ENCODE data around the gene COL24A1. TPM values are rescaled to one million over a fixed set of nuclear protein-coding genes. Genes with fewer than 3 reads are reported as not detected.
A peak's percentile ranks its signal among the peaks of the same experiment; 100 is the strongest.
"Not testable (repeated sequence)": the region's sequence is repeated elsewhere in the genome, so short reads cannot be mapped to it uniquely, and the experiment has no call there.

The COL24A1 gene
- polyA plus RNA-seq, 1 experiment, result 2.2 TPM

DNA sequence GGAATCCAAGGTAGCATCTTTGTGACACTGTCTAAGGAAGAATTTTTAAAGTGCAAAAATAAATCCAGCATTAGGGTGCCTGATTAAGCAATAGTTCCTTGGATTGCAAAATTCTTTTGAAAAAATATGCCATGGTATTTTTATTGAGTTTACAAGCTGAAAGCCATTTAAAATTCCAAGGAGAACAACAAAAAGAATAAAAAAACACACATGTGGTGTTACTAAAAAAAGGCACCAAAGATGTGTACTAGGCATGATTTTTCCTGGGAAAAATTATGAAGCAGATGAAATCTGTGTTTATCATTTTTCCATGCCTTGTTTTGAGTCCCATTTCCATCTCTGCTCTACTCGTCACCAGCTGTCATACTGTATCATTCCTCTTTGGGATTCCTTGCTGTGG is 291.4 kb downstream of the COL24A1 start:
- ChIA-PET CTCF (interaction anchor here (1.0 kb wide), 1 partner anchor 19 kb away, joined by 3 read pairs; no protein-coding TSS in a partner anchor), POLR2A (interaction anchor here (0.7 kb wide), 2 partner anchors 72 to 906 kb away, joined by 3 to 5 read pairs; no protein-coding TSS in a partner anchor)
- H3K4me3 ChIP-seq (ENCODE audit: low read depth, low read length), result no peak overlapping the region
- no peaks in the 10 kb centered on the region for H3K9me3 ChIP-seq (ENCODE audit: control insufficient read depth, insufficient read depth, low read length)
- no peak for DNase-seq (ENCODE audit: low read depth, low spot score)
- TF ChIP-seq, protein P1, sequence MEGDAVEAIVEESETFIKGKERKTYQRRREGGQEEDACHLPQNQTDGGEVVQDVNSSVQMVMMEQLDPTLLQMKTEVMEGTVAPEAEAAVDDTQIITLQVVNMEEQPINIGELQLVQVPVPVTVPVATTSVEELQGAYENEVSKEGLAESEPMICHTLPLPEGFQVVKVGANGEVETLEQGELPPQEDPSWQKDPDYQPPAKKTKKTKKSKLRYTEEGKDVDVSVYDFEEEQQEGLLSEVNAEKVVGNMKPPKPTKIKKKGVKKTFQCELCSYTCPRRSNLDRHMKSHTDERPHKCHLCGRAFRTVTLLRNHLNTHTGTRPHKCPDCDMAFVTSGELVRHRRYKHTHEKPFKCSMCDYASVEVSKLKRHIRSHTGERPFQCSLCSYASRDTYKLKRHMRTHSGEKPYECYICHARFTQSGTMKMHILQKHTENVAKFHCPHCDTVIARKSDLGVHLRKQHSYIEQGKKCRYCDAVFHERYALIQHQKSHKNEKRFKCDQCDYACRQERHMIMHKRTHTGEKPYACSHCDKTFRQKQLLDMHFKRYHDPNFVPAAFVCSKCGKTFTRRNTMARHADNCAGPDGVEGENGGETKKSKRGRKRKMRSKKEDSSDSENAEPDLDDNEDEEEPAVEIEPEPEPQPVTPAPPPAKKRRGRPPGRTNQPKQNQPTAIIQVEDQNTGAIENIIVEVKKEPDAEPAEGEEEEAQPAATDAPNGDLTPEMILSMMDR (IDR thresholded peaks at IDR 0.05; ENCODE audit: low read depth, low read length), result no peak
- no peaks in the 10 kb centered on the region for H3K27me3 ChIP-seq (ENCODE audit: control insufficient read depth, insufficient read depth, low read length)
- H3K27ac ChIP-seq (ENCODE audit: low read depth, low read length), result no peak overlapping the region

DNA sequence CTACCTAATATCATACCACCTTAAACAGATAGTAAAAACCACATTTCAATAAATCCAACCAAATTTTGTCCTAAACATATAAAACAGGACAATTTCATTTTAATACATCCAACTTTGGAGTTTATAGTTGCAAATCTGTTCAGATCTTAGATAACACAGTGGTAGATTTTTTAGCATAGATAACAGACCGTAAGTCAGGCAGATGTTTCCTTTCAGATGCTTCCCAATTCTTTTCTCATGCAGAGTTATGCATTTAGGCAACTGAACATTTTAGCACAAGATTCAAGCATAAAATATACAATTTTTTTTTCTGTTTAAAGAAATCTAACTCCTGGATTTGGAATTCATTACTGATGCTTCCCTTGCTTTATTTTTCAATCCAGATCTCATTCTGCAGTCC is 291.8 kb downstream of the COL24A1 start:
- Histone ChIP-seq H3K27me3 (ENCODE audit: control insufficient read depth, insufficient read depth, low read length) (no peaks in the 10 kb centered on the region), H3K27ac (ENCODE audit: low read depth, low read length) (no peak overlapping the region), H3K9me3 (ENCODE audit: control insufficient read depth, insufficient read depth, low read length) (no peaks in the 10 kb centered on the region), H3K4me3 (ENCODE audit: low read depth, low read length) (no peak overlapping the region)
- TF ChIP-seq, protein P1 (IDR thresholded peaks at IDR 0.05; ENCODE audit: low read depth, low read length), result no peak
- no peak for DNase-seq (ENCODE audit: low read depth, low spot score)
- ChIA-PET CTCF (interaction anchor here (1.0 kb wide), 1 partner anchor 20 kb away, joined by 3 read pairs; no protein-coding TSS in a partner anchor), POLR2A (interaction anchor here (0.7 kb wide), 2 partner anchors 73 to 905 kb away, joined by 3 to 5 read pairs; no protein-coding TSS in a partner anchor)

DNA sequence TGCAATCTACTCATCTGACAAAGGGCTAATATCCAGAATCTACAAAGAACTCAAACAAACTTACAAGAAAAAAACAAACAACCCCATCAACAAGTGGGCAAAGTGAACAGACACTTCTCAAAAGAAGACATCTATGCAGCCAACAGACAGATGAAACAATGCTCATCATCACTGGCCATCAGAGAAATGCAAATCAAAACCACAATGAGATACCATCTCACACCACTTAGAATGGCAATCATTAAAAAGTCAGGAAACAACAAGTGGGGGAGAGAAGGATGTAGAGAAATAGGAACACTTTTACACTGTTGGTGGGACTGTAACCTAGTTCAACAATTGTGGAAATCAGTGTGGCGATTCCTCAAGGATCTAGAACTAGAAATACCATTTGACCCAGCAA is 292.9 kb downstream of the COL24A1 start:
- H3K27ac ChIP-seq (ENCODE audit: low read depth, low read length); POLR2A ChIA-PET; DNase-seq (ENCODE audit: low read depth, low spot score); H3K27me3 ChIP-seq (ENCODE audit: control insufficient read depth, insufficient read depth, low read length); H3K9me3 ChIP-seq (ENCODE audit: control insufficient read depth, insufficient read depth, low read length); H3K4me3 ChIP-seq (ENCODE audit: low read depth, low read length): not testable (repeated sequence)
- CTCF ChIA-PET, result interaction anchor here (1.1 kb wide), 1 partner anchor 13 kb away, joined by 3 read pairs; no protein-coding TSS in a partner anchor

GRCh38 chr1:85862456-85862855 is 294.1 kb downstream of the COL24A1 start:
- H3K27me3 ChIP-seq (ENCODE audit: control insufficient read depth, insufficient read depth, low read length), result no peaks in the 10 kb centered on the region
- TF ChIP-seq, protein P1 (IDR thresholded peaks at IDR 0.05; ENCODE audit: low read depth, low read length), result no peak
- DNase-seq (ENCODE audit: low read depth, low spot score), result peak; percentile 11
- CTCF ChIA-PET, result interaction anchor here (1.2 to 1.7 kb wide), 2 partner anchors 32 to 154 kb away, joined by 3 to 5 read pairs; partner anchors contain the start of gene ZNHIT6
- POLR2A ChIA-PET, result interaction anchor here (1.1 kb wide), 1 partner anchor 12 kb away, joined by 3 read pairs; no protein-coding TSS in a partner anchor
- H3K9me3 ChIP-seq (ENCODE audit: control insufficient read depth, insufficient read depth, low read length), result no peaks in the 10 kb centered on the region
- no peak overlapping the region for H3K27ac ChIP-seq (ENCODE audit: low read depth, low read length)
- H3K4me3 ChIP-seq (ENCODE audit: low read depth, low read length), result no peak overlapping the region

GRCh38 chr1:85857991-85858390 is 298.6 kb downstream of the COL24A1 start:
- TF ChIP-seq, protein P1 (IDR thresholded peaks at IDR 0.05; ENCODE audit: low read depth, low read length), result no peak
- no peak for DNase-seq (ENCODE audit: low read depth, low spot score)
- Histone ChIP-seq H3K9me3 (ENCODE audit: control insufficient read depth, insufficient read depth, low read length) (no peaks in the 10 kb centered on the region), H3K27ac (ENCODE audit: low read depth, low read length) (no peak overlapping the region), H3K27me3 (ENCODE audit: control insufficient read depth, insufficient read depth, low read length) (no peaks in the 10 kb centered on the region), H3K4me3 (ENCODE audit: low read depth, low read length) (no peak overlapping the region)
- ChIA-PET CTCF (interaction anchor here (1.3 kb wide), 1 partner anchor 165 kb away, joined by 3 read pairs; no protein-coding TSS in a partner anchor), POLR2A (no interaction called here)
